SK-N-SH (cell line): ENCODE results near the gene AJUBA. TPM values are rescaled to one million over a fixed set of nuclear protein-coding genes. Genes with fewer than 3 reads are reported as not detected.
"Not testable (repeated sequence)": the region's sequence is repeated elsewhere in the genome, so short reads cannot be mapped to it uniquely, and the experiment has no call there.

ENCODE experiments used
- CTCF ChIA-PET: fragments of 300-600, 350-600 bp; formaldehyde crosslinking; extraction: SDS; loops from one replicate; lab custom pipeline; 2021; lab: Yijun Ruan, JAX
- POLR2A ChIA-PET: fragments of 350-600 bp; sonication (Branson Sonifier 250); formaldehyde crosslinking; extraction: SDS; loops from one replicate; lab custom pipeline; 2020; ENCODE audit warnings: antibody characterized with exemption, inconsistent platforms; lab: Yijun Ruan, JAX
- DNase-seq: peaks from one replicate; pipeline ENCODE4 v3.0.0; 2012
- H2AFZ ChIP-seq: fragments of 200-600 bp; sonication (generic); 2 replicates; pipeline ENCODE4 v1.8.1; 2016; ENCODE audit warnings: antibody characterized with exemption, mild to moderate bottlenecking, low read depth
- H3F3A ChIP-seq: fragments of 200-600 bp; sonication (generic); replicated peaks from 2 replicates; pipeline ENCODE3; 2016; ENCODE audit warnings: antibody characterized with exemption, mild to moderate bottlenecking; ENCODE audit not compliant: insufficient read depth
- H3K27ac ChIP-seq, 2 experiments: fragments of 200-500 bp in 1 of 2; fragments of 200-600 bp in 1 of 2; sonication (Bioruptor generic) in 1 of 2; sonication (generic), shearing (Covaris generic) in 1 of 2; 2 replicates each; pipeline versions ENCODE4 v1.5.1 to v1.6.1; 2014 to 2016; ENCODE audit warnings: low read depth in 2 of 2, inconsistent platforms in 1 of 2, low read length in 1 of 2, mild to moderate bottlenecking in 1 of 2, mixed read lengths in 1 of 2
- H3K27me3 ChIP-seq: fragments of 200-600 bp; sonication (generic), shearing (Covaris generic); 2 replicates; pipeline ENCODE4 v1.6.1; 2016; ENCODE audit warnings: mixed run types; ENCODE audit not compliant: insufficient read depth
- H3K36me3 ChIP-seq, 2 experiments: fragments of 200-500 bp in 1 of 2; fragments of 200-600 bp in 1 of 2; sonication (Bioruptor generic) in 1 of 2; sonication (generic) in 1 of 2; replicated peaks in 1 of 2; 2 replicates each; pipeline versions ENCODE3 to v1.5.1; 2014 to 2016; ENCODE audit warnings: low read length in 1 of 2, mild to moderate bottlenecking in 1 of 2; ENCODE audit not compliant: insufficient read depth in 2 of 2, control insufficient read depth in 1 of 2
- H3K4me1 ChIP-seq, 2 experiments: fragments of 200-500 bp in 1 of 2; fragments of 200-600 bp in 1 of 2; sonication (Bioruptor generic) in 1 of 2; sonication (generic), shearing (Covaris generic) in 1 of 2; 2 replicates each; pipeline versions ENCODE4 v1.5.1 to v1.6.1; 2014 to 2016; ENCODE audit warnings: low read depth in 1 of 2, low read length in 1 of 2, mixed run types in 1 of 2; ENCODE audit not compliant: insufficient read depth in 2 of 2, control insufficient read depth in 1 of 2
- H3K4me2 ChIP-seq: fragments of 200-600 bp; sonication (generic), shearing (Covaris generic); 2 replicates; pipeline ENCODE4 v1.6.1; 2017; ENCODE audit warnings: mixed run types
- H3K4me3 ChIP-seq, 2 experiments: fragments of 200-500 bp in 1 of 2; fragments of 200-600 bp in 1 of 2; sonication (Bioruptor generic) in 1 of 2; sonication (generic), shearing (Covaris generic) in 1 of 2; 2 replicates each; pipeline versions ENCODE4 v1.5.1 to v1.8.1; 2014 to 2016; ENCODE audit warnings: low read depth in 2 of 2, inconsistent platforms in 1 of 2, low read length in 1 of 2, mild to moderate bottlenecking in 1 of 2, mixed read lengths in 1 of 2, moderate library complexity in 1 of 2
- H3K79me2 ChIP-seq: fragments of 200-600 bp; sonication (generic); 2 replicates; pipeline ENCODE4 v1.8.1; 2017; ENCODE audit warnings: mild to moderate bottlenecking; ENCODE audit not compliant: insufficient read depth
- H3K9ac ChIP-seq: fragments of 200-600 bp; sonication (generic); 2 replicates; pipeline ENCODE4 v1.6.1; 2017; ENCODE audit warnings: mixed run types
- H3K9me2 ChIP-seq: fragments of 200-600 bp; sonication (generic); 2 replicates; pipeline ENCODE4 v1.6.1; 2017; ENCODE audit warnings: mixed run types
- H3K9me3 ChIP-seq: fragments of 200-600 bp; sonication (generic); 2 replicates; pipeline ENCODE4 v1.6.1; 2017; ENCODE audit warnings: mixed run types, mild to moderate bottlenecking, moderate library complexity
- H4K20me1 ChIP-seq: fragments of 200-600 bp; sonication (generic); 2 replicates; pipeline ENCODE4 v1.6.1; 2017; ENCODE audit warnings: mild to moderate bottlenecking, mixed run types; ENCODE audit not compliant: insufficient read depth
- CTCF ChIP-seq: fragments of 200-600 bp; sonication (generic); IDR thresholded peaks from 2 replicates; pipeline ENCODE4 v1.6.1; 2017; ENCODE audit warnings: antibody characterized with exemption, mild to moderate bottlenecking, moderate library complexity
- EZH2phosphoT487 ChIP-seq: fragments of 200-600 bp; sonication (generic); IDR thresholded peaks from 2 replicates; pipeline ENCODE4 v1.6.1; 2017; ENCODE audit warnings: low read depth, mixed run types, mild to moderate bottlenecking, antibody characterized with exemption, moderate library complexity, borderline replicate concordance
- FOSL2 ChIP-seq: IDR thresholded peaks from 2 replicates; pipeline ENCODE4 v1.4.0; 2012; ENCODE audit warnings: low read depth, mild to moderate bottlenecking, moderate library complexity, borderline replicate concordance
- FOXM1 ChIP-seq: IDR thresholded peaks from 2 replicates; pipeline ENCODE4 v1.4.0; 2012; ENCODE audit warnings: low read depth, mild to moderate bottlenecking
- MEF2A ChIP-seq: IDR thresholded peaks from 2 replicates; pipeline ENCODE4 v1.4.0; 2012; ENCODE audit warnings: low read depth, borderline replicate concordance
- POLR2AphosphoS5 ChIP-seq: IDR thresholded peaks from 2 replicates; pipeline ENCODE4 v1.6.1; 2012; ENCODE audit warnings: low read depth, low read length
- RXRA ChIP-seq: IDR thresholded peaks from 2 replicates; pipeline ENCODE4 v1.4.0; 2012; ENCODE audit warnings: low read depth, mild to moderate bottlenecking, borderline replicate concordance
- SIN3A ChIP-seq: IDR thresholded peaks from 2 replicates; pipeline ENCODE4 v1.6.1; 2012; ENCODE audit warnings: low read depth, mild to moderate bottlenecking, low read length, moderate library complexity, borderline replicate concordance
- TCF12 ChIP-seq: IDR thresholded peaks from 2 replicates; pipeline ENCODE4 v1.4.0; 2012
- USF2 ChIP-seq: fragments of 150-350 bp; IDR thresholded peaks from 2 replicates; pipeline ENCODE4 v1.6.1; 2017; ENCODE audit warnings: antibody characterized with exemption, low read length, low read depth, borderline replicate concordance
- YY1 ChIP-seq: IDR thresholded peaks from 2 replicates; pipeline ENCODE4 v1.4.0; 2012; ENCODE audit warnings: low read depth, mild to moderate bottlenecking
- WGBS: methylation state at CpG from one replicate; pipeline ENCODE4 v1.1.6; 2017; ENCODE audit warnings: low lambda C conversion rate; 5-methylcytosine and 5-hydroxymethylcytosine counted together
- polyA plus RNA-seq, 3 experiments: library from polyadenylated mRNA; depleted of rRNA; stranded (reverse); fragments of >200 nt; gene quantifications; 2 replicates each; pipeline ENCODE4 v1.2.3, GENCODE V29; 2012
- TF ChIP-seq, protein P1 (sequence below): IDR thresholded peaks from 2 replicates; pipeline ENCODE4 v1.4.0; 2012; ENCODE audit warnings: low read depth, borderline replicate concordance

The AJUBA gene
- polyA plus RNA-seq, 1 of the 3 experiments (the other 2 are of a cell fraction): 24.4 TPM

GRCh38 chr14:22966783-22967269 lies 15.5 kb downstream of the AJUBA start:
- CTCF ChIA-PET: interaction anchor here (0.6 to 3.2 kb wide), 6 partner anchors 16 to 102 kb away, joined by 3 to 17 read pairs (median 4); partner anchors contain the start of genes AJUBA and PSMB5
- H4K20me1 ChIP-seq: no peaks in the 10 kb centered on the region
- TF ChIP-seq, protein P1, sequence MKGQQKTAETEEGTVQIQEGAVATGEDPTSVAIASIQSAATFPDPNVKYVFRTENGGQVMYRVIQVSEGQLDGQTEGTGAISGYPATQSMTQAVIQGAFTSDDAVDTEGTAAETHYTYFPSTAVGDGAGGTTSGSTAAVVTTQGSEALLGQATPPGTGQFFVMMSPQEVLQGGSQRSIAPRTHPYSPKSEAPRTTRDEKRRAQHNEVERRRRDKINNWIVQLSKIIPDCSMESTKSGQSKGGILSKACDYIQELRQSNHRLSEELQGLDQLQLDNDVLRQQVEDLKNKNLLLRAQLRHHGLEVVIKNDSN: no peak
- TF ChIP-seq EZH2phosphoT487: no peak
- no peak for TF ChIP-seq TCF12
- no peak for TF ChIP-seq FOXM1
- no peak for TF ChIP-seq FOSL2
- TF ChIP-seq MEF2A: no peak
- no peak; the same call in 1 of the 2 replicates for TF ChIP-seq POLR2AphosphoS5
- TF ChIP-seq USF2: no peak
- no peak for TF ChIP-seq CTCF
- TF ChIP-seq RXRA: no peak
- TF ChIP-seq SIN3A: no peak
- TF ChIP-seq YY1: no peak
- TF ChIP-seq, all 33 proteins: peak for 0
- no peak overlapping the region for H3K4me3 ChIP-seq
- H3K79me2 ChIP-seq: no peaks in the 10 kb centered on the region
- WGBS: 77% methylated on average over 4 of the region's 4 CpGs
- no peak overlapping the region for H3K9ac ChIP-seq
- H3K4me2 ChIP-seq: no peak overlapping the region
- no peak overlapping the region for H3K27ac ChIP-seq
- no peak overlapping the region for H2AFZ ChIP-seq
- H3K36me3 ChIP-seq: peaks cover under 1 to 10% of the 10 kb centered on the region in 2 experiments
- H3F3A ChIP-seq: peaks cover 19% of the 10 kb centered on the region
- POLR2A ChIA-PET: no interaction called here
- DNase-seq: no peak
- no peaks in the 10 kb centered on the region for H3K9me3 ChIP-seq
- H3K27me3 ChIP-seq: no peaks in the 10 kb centered on the region
- H3K9me2 ChIP-seq: no peaks in the 10 kb centered on the region
- no peaks in the 10 kb centered on the region for H3K4me1 ChIP-seq

GRCh38 chr14:22965916-22966782 lies 16.2 kb downstream of the AJUBA start:
- H3K36me3 ChIP-seq, H3K9ac ChIP-seq, DNase-seq, H3K4me1 ChIP-seq, H4K20me1 ChIP-seq, H3K4me2 ChIP-seq, H3K79me2 ChIP-seq, H3K27me3 ChIP-seq, H3K9me2 ChIP-seq, H3K27ac ChIP-seq, H3K4me3 ChIP-seq, H2AFZ ChIP-seq, H3K9me3 ChIP-seq: not testable (repeated sequence)
- CTCF ChIA-PET: interaction anchor here (0.6 to 3.2 kb wide), 7 partner anchors 17 to 109 kb away, joined by 3 to 17 read pairs (median 4); partner anchors contain the start of genes AJUBA and PSMB5
- WGBS: 82% methylated on average over 15 of the region's 15 CpGs
- H3F3A ChIP-seq: peaks cover 14% of the 10 kb centered on the region
- POLR2A ChIA-PET: interaction anchor here (0.7 kb wide), 1 partner anchor 55 kb away, joined by 3 read pairs; no protein-coding TSS in a partner anchor
